IMR-90 (cell line): ENCODE results near the gene ARFGAP2. TPM values are rescaled to one million over a fixed set of nuclear protein-coding genes. Genes with fewer than 3 reads are reported as not detected.

Experiments
- ATAC-seq: fragments of 200-7000 bp; cut with Tn5 transposase; 2 replicates; pipeline ENCODE4 v1.9.1; 2020; ENCODE audit warnings: low read depth, mild to moderate bottlenecking, moderate library complexity
- BruUV-seq: library from RNA; stranded (reverse); fragments of 400-500 nt; replicated peaks from 2 replicates; lab custom pipeline; 2021; lab: Mats Ljungman, UMichigan
- CTCF ChIA-PET: fragments of 300-600 bp; formaldehyde crosslinking; extraction: SDS; loops from one replicate; lab custom pipeline; 2021; ENCODE audit warnings: antibody characterized with exemption; lab: Yijun Ruan, JAX
- POLR2A ChIA-PET: fragments of 300-600 bp; sonication (Branson Sonifier 250); formaldehyde crosslinking; loops from one replicate; lab custom pipeline; 2022; ENCODE audit warnings: antibody characterized with exemption; ENCODE audit not compliant: unreplicated experiment; lab: Charles Lee
- DNase-seq: peaks from one replicate; pipeline ENCODE4 v3.0.0; 2013
- H2AFZ ChIP-seq: replicated peaks from 2 replicates; pipeline ENCODE3; 2013; ENCODE audit warnings: low read length, mild to moderate bottlenecking; ENCODE audit not compliant: poor library complexity
- H2AK5ac ChIP-seq: 2 replicates; pipeline ENCODE4 v1.6.1; 2013; ENCODE audit warnings: low read depth, low read length, inconsistent platforms
- H2AK9ac ChIP-seq: replicated peaks from 2 replicates; pipeline ENCODE3; 2013; ENCODE audit warnings: mild to moderate bottlenecking, low read depth, low read length, moderate library complexity; ENCODE audit not compliant: poor library complexity
- H2BK120ac ChIP-seq: 2 replicates; pipeline ENCODE4 v1.6.1; 2013; ENCODE audit warnings: low read depth, low read length, inconsistent platforms
- H2BK15ac ChIP-seq: 3 replicates; pipeline ENCODE4 v1.6.1; 2013; ENCODE audit warnings: low read depth, low read length, inconsistent platforms
- H2BK20ac ChIP-seq: 2 replicates; pipeline ENCODE4 v1.6.1; 2013; ENCODE audit warnings: low read depth, mild to moderate bottlenecking, inconsistent platforms, low read length, moderate library complexity
- H2BK5ac ChIP-seq: 2 replicates; pipeline ENCODE4 v1.6.1; 2013; ENCODE audit warnings: mild to moderate bottlenecking, low read depth, low read length, inconsistent platforms; ENCODE audit not compliant: poor library complexity, severe bottlenecking
- H3K14ac ChIP-seq: replicated peaks from 2 replicates; pipeline ENCODE4 v1.6.1; 2013; ENCODE audit warnings: low read depth, low read length, inconsistent platforms
- H3K18ac ChIP-seq: 2 replicates; pipeline ENCODE4 v1.6.1; 2013; ENCODE audit warnings: low read depth, low read length, control low read depth
- H3K23ac ChIP-seq: 2 replicates; pipeline ENCODE4 v1.6.1; 2013; ENCODE audit warnings: low read depth, low read length, inconsistent platforms
- H3K27ac ChIP-seq: 2 replicates; pipeline ENCODE4 v1.5.1; 2013; ENCODE audit warnings: mild to moderate bottlenecking, control low read depth, low read length; ENCODE audit not compliant: insufficient read depth
- H3K27me3 ChIP-seq: 2 replicates; pipeline ENCODE4 v1.6.1; 2013; ENCODE audit warnings: low read length; ENCODE audit not compliant: control insufficient read depth, insufficient read depth
- H3K36me3 ChIP-seq: 2 replicates; pipeline ENCODE4 v1.6.1; 2013; ENCODE audit warnings: low read length, mixed read lengths; ENCODE audit not compliant: control insufficient read depth, insufficient read depth
- H3K4ac ChIP-seq: 2 replicates; pipeline ENCODE4 v1.6.1; 2013; ENCODE audit warnings: low read depth, low read length, inconsistent platforms
- H3K4me1 ChIP-seq: 2 replicates; pipeline ENCODE4 v1.6.1; 2013; ENCODE audit warnings: low read length, mixed read lengths; ENCODE audit not compliant: control insufficient read depth, insufficient read depth
- H3K4me2 ChIP-seq: 2 replicates; pipeline ENCODE4 v1.6.1; 2013; ENCODE audit warnings: low read depth, mild to moderate bottlenecking, control low read depth, low read length, moderate library complexity
- H3K4me3 ChIP-seq: 2 replicates; pipeline ENCODE4 v1.5.1; 2013; ENCODE audit warnings: low read depth, mild to moderate bottlenecking, control low read depth, low read length, moderate library complexity; ENCODE audit not compliant: insufficient read depth
- H3K56ac ChIP-seq: 2 replicates; pipeline ENCODE4 v1.6.1; 2013; ENCODE audit warnings: low read length, inconsistent platforms; ENCODE audit not compliant: insufficient read depth; ENCODE audit errors: extremely low read depth
- H3K79me1 ChIP-seq, 2 experiments: 2 replicates each; pipeline ENCODE4 v1.6.1; 2013; ENCODE audit warnings: low read length in 2 of 2, inconsistent platforms in 1 of 2, low read depth in 1 of 2
- H3K9ac ChIP-seq: 2 replicates; pipeline ENCODE4 v1.6.1; 2013; ENCODE audit warnings: low read depth, low read length, control low read depth
- H3K9me1 ChIP-seq: 2 replicates; pipeline ENCODE4 v1.6.1; 2013; ENCODE audit warnings: low read length, inconsistent platforms; ENCODE audit not compliant: insufficient read depth
- H3K9me3 ChIP-seq: 2 replicates; pipeline ENCODE4 v1.6.1; 2013; ENCODE audit warnings: low read length; ENCODE audit not compliant: control insufficient read depth, insufficient read depth
- H4K20me1 ChIP-seq: 2 replicates; pipeline ENCODE4 v1.6.1; 2013; ENCODE audit warnings: low read length, inconsistent platforms; ENCODE audit not compliant: insufficient read depth
- H4K5ac ChIP-seq: 2 replicates; pipeline ENCODE4 v1.6.1; 2013; ENCODE audit warnings: mild to moderate bottlenecking, low read depth, low read length, control low read depth
- H4K8ac ChIP-seq, 2 experiments: 2 replicates each; pipeline ENCODE4 v1.6.1; 2013; ENCODE audit warnings: low read depth in 2 of 2, low read length in 2 of 2, control low read depth in 1 of 2, inconsistent platforms in 1 of 2
- H4K91ac ChIP-seq: 2 replicates; pipeline ENCODE4 v1.6.1; 2013; ENCODE audit warnings: low read depth, low read length, inconsistent platforms; ENCODE audit not compliant: insufficient read depth
- ELK1 ChIP-seq: fragments of 150-350 bp; IDR thresholded peaks from 2 replicates; pipeline ENCODE4 v1.6.1; 2016; ENCODE audit warnings: low read depth, mild to moderate bottlenecking, low read length, moderate library complexity, borderline replicate concordance
- POLR2A ChIP-seq: IDR thresholded peaks from 2 replicates; pipeline ENCODE4 v1.6.1; 2012; ENCODE audit warnings: mild to moderate bottlenecking, low read depth, low read length
- RFX5 ChIP-seq: IDR thresholded peaks from 2 replicates; pipeline ENCODE4 v1.8.0; 2012; ENCODE audit warnings: low read depth, mild to moderate bottlenecking, low read length, moderate library complexity
- WGBS, 2 experiments: methylation state at CpG; one replicate each; pipeline versions ENCODE4 v1.1.5 to v1.1.7; 2013; ENCODE audit warnings: missing lambda C conversion rate in 2 of 2; ENCODE audit not compliant: insufficient read length in 1 of 2; ENCODE audit errors: extremely low coverage in 2 of 2; 5-methylcytosine and 5-hydroxymethylcytosine counted together
- dilution Hi-C: fragments of 300-500 bp; cut with HindIII; formaldehyde crosslinking; loops from one replicate; pipeline ENCODE4 v1.14.3; 2018; ENCODE audit warnings: low sequenced_read_pairs; ENCODE audit not compliant: unreplicated experiment
- in situ Hi-C: fragments of 300-500 bp; cut with MboI; formaldehyde crosslinking; loops from 3 replicates; pipeline ENCODE4 v1.14.3; 2019; ENCODE audit warnings: low sequenced_read_pairs, inconsistent platforms, mixed read lengths
- intact Hi-C: fragments of 100-400 bp; cut with micrococcal nuclease; formaldehyde crosslinking; loops from 2 replicates; pipeline ENCODE4 v1.10.0; 2022
- polyA plus RNA-seq, 3 experiments: library from polyadenylated mRNA; depleted of rRNA; stranded (reverse); fragments of >200 nt; gene quantifications; 2 replicates each; pipeline ENCODE4 v1.2.3, GENCODE V29; 2012; ENCODE audit warnings: low replicate concordance in 1 of 3
- total RNA-seq: library from RNA; depleted of rRNA; stranded (reverse); fragments of >200 nt; gene quantifications from 2 replicates; pipeline ENCODE4 v1.2.3, GENCODE V29; 2012

Gene ARFGAP2
- total and polyA plus RNA-seq, 2 of the 4 experiments (the other 2 are of a cell fraction): 54.7 to 87.8 TPM

GRCh38 chr11:47212938-47213337, 36.3 kb upstream of the ARFGAP2 start:
- no peak overlapping the region for H3K23ac ChIP-seq
- in situ Hi-C loops (no loop called here), dilution Hi-C loops (no loop called here), intact Hi-C loops (no loop called here)
- no peak overlapping the region for H2BK20ac ChIP-seq
- ChIA-PET POLR2A (no interaction called here), CTCF (no interaction called here)
- no peak overlapping the region for H2BK5ac ChIP-seq
- 98% methylated on average over 8 of the region's 12 CpGs; no CpG with 5 or more reads in 1 of the 2 experiments for WGBS, 2 experiments
- H3K4ac ChIP-seq: no peak overlapping the region; the same call in 1 of the 2 replicates
- peaks cover 11 to 25% of the 10 kb centered on the region in 2 experiments for H3K79me1 ChIP-seq
- H3K27me3 ChIP-seq: no peaks in the 10 kb centered on the region
- H2BK15ac ChIP-seq: no peak overlapping the region
- no peak overlapping the region for H4K5ac ChIP-seq
- peaks cover 8% of the 10 kb centered on the region for H3K4me1 ChIP-seq
- BruUV-seq: no TSS peak
- no peaks in the 10 kb centered on the region for H3K9me3 ChIP-seq
- H2AK9ac ChIP-seq: peak overlapping the region; percentile 61
- H3K36me3 ChIP-seq: peaks cover under 1% of the 10 kb centered on the region; the same call in 1 of the 2 replicates
- no peak for TF ChIP-seq RFX5
- no peak for TF ChIP-seq POLR2A
- TF ChIP-seq ELK1: no peak
- H2BK120ac ChIP-seq: no peak overlapping the region
- H2AFZ ChIP-seq: peak overlapping the region; percentile 23
- H3K4me3 ChIP-seq: no peak overlapping the region
- peaks cover 5% of the 10 kb centered on the region for H3K9me1 ChIP-seq
- H4K91ac ChIP-seq: no peak overlapping the region
- H4K20me1 ChIP-seq: peaks cover 12% of the 10 kb centered on the region
- ATAC-seq (no peak), DNase-seq (no peak)
- H3K18ac ChIP-seq: no peak overlapping the region
- no peak overlapping the region for H3K56ac ChIP-seq
- 0 out of 2 replicates have a peak overlapping the region, but pooled peaks have one; percentile 43 for H2AK5ac ChIP-seq
- H3K4me2 ChIP-seq: no peak overlapping the region
- no peak overlapping the region for H3K9ac ChIP-seq
- H3K14ac ChIP-seq: no peak overlapping the region
- H3K27ac ChIP-seq: no peak overlapping the region
- no peak overlapping the region for H4K8ac ChIP-seq
